GM08714 (cell line): ENCODE measurements around the gene FAM107B.

Source experiments
- H3K4me3 ChIP-seq: fragments of 200-500 bp; sonication (Bioruptor generic); 2 replicates; pipeline ENCODE4 v1.5.1; 2014; ENCODE audit warnings: mild to moderate bottlenecking, low read length, inconsistent platforms
- ZNF274 ChIP-seq: IDR thresholded peaks from 2 replicates; pipeline ENCODE4 v1.6.1; 2012; ENCODE audit warnings: mild to moderate bottlenecking, low read depth, low read length

FAM107B gene

GRCh38 chr10:14681305-14681704, 93.4 kb downstream of the FAM107B start:
- no peak for TF ChIP-seq ZNF274
- no peak overlapping the region for H3K4me3 ChIP-seq

GRCh38 chr10:14678637-14679036, 96.1 kb downstream of the FAM107B start:
- no peak for TF ChIP-seq ZNF274
- no peak overlapping the region for H3K4me3 ChIP-seq

DNA sequence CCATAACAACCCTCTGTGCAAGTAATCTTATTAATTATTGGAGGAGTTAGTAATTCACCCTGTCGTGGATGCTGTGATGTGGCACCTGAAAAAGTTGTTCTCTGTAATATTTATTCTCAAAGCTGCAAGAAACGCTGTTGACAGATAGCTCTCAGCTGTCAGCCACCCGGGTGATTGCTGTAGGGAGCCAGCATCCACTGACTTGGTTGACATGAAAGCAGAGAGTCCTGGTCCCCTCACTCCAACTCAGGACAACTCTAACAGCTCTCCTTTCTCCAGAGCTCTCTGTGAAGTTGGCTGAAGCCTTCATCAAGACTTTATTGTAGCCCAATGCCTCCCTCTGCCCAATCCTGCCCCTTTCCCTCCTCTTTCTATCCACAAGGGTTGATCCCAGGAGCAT, 98.0 kb downstream of the FAM107B start:
- no peak for TF ChIP-seq ZNF274

GRCh38 chr10:14674376-14675050, 100.2 kb downstream of the FAM107B start:
- no peak for TF ChIP-seq ZNF274
- no peak overlapping the region for H3K4me3 ChIP-seq

More for the DNA sequence above, 98.0 kb downstream of the FAM107B start:
- no peak overlapping the region for H3K4me3 ChIP-seq

DNA sequence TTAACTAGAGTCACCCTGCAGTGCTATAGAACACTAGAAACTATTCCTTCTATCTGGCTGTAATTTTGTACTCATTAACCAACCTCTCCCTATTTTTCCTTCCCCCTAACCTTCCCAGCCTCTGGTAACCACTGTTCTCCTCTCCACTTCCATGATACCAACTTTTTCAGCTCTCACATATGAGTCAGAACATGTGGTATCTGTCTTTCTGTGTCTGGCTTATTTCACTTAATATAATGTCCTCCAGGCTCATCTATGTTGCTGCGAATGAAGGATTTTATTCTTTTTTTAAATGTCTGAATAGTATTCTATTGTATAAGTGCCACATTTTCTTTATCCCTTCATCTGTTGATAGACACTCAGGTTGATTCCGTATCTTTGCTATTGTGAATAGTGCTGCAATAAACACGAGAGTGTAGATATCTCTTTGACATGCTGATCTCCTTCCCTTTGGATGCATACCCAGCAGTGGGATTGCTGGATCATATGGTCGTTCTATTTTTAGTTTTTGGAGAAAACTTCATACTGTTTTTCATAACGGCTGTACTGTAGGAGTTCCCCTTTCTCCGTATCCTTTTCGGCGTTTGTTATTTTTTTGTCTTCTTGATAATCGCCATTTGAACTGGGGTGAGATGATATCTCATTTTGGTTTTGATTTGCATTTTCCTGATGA, 101.4 kb downstream of the FAM107B start:
- H3K4me3 ChIP-seq, result no peak overlapping the region
- no peak for TF ChIP-seq ZNF274

DNA sequence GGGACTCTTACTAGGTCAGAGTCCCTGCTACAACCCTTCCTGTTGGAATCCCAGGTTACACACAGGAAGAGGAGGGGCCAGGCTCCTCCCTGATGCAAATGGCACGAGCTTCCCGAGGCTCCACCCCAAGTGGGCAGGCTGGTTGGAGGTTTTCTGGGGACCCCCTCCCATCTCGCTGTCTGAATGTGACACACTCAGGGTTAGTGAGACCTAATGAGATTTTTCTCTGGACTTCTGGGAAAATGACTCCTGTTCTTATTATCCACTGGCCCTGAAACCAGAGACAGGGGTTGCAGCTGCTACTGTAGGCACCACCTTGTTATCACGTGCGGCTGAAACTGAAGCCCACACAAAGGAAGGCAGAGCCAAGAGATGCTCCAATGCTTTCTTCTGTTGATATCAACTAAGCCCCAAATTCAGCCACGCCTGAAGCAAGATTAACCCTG, 103.3 kb downstream of the FAM107B start:
- no peak overlapping the region for H3K4me3 ChIP-seq
- no peak for TF ChIP-seq ZNF274

DNA sequence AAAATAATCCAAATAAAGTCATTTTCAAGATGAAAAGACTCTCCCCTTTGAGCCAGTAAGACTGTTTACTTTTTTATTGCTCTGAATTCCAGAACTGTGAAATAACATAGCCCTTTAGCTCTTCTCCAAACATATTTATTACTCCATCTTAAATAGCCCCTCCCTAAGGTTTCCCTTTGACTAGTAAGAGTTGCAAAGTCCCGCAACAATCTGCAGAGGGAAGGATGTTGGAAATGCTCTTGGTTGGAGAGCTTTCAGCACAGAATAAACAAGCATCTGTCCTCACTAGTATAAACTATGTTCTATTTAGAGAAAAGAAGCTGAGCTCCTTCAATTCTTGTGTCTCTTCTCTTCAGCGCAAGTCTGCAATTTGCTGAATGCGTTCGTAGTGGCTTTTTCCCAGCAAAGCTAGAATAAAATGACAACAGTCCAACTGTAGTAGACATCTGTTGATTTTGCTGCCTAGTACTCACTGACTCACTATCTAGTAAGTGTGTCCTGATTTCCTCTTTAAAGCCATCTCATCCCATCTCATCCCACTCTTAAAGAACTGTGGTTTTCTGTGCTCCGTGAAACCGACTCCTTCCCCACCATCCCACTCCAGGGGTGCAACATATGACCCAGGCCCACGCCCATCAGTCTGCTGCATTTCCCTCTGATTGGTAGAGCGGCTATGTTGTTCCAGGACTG, 104.0 kb downstream of the FAM107B start:
- no peak overlapping the region for H3K4me3 ChIP-seq
- TF ChIP-seq ZNF274, result no peak

- TF ChIP-seq ZNF274, result no peak
- no peak overlapping the region for H3K4me3 ChIP-seq
Observed at GRCh38 chr10:14669576-14669975, 105.1 kb downstream of the FAM107B start.

- TF ChIP-seq ZNF274, result no peak
- H3K4me3 ChIP-seq, result no peak overlapping the region
Observed at GRCh38 chr10:14667781-14668180, 106.9 kb downstream of the FAM107B start.

GRCh38 chr10:14667280-14667679, 107.4 kb downstream of the FAM107B start:
- H3K4me3 ChIP-seq, result no peak overlapping the region
- no peak for TF ChIP-seq ZNF274

DNA sequence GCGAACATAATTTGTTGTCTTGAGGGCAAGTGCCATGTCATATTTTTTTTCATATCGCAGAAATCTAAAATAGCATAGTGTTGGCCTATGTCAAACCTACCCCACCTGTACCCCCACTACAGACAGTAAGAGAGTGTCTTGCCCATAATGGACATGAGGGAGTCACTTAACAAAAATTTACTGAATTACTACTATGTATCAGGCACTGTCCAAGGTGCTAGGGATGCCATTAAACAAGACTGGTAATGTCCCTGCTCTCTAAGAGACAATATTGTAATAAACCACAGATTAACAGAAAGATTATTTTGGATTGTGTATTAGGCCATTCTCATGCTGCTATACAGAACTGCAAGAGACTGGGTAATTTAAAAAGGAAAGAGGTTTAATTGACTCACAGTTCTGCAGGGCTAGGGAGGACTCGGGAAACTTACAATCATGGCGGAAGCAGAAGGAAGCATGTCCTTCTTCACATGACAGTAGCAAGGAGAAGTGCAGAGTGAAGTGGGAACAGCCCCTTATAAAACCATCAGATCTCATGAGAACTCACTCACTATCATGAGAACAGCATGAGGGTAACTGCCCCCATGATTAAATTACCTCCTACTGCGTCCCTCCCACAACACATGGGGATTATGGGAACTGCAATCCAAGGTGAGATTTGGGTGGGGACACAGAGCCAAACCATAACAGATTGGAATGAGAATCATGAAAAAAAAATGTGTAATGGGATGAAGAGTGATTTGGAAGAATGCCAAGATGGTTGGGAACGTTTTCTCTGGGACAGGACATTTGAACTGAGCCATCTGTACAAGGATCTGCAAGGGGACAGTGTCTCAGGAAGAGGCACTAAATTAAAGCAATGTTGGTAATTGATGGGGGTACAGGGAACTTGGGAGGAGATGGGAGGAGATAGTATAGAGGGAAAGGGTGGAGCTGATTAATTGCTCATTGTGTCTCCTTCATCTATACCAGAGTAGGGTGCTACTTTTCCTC, 108.5 kb downstream of the FAM107B start:
- TF ChIP-seq ZNF274, result no peak
- H3K4me3 ChIP-seq, result no peak overlapping the region

- no peak overlapping the region for H3K4me3 ChIP-seq
- TF ChIP-seq ZNF274, result no peak
Observed at GRCh38 chr10:14665304-14665703, 109.4 kb downstream of the FAM107B start.

DNA sequence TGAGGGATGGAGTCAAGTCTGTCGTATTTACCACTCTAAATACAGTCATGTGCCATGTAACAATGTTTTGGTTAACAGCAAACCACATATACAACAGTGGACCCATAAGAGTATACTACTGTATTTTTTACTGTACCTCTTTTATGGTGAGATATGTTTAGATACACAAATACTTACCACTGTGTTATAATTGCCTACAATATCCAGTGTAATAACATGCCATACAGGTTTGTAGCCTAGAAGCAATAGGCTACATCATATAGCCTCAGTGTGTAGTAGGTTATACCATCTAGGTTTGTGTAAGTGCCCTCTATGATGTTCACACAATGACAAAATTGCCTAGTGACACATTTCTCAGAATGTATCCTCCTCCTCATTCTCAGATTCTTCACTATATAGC, 110.4 kb downstream of the FAM107B start:
- no peak overlapping the region for H3K4me3 ChIP-seq
- TF ChIP-seq ZNF274, result no peak

GRCh38 chr10:14661818-14662217, 112.9 kb downstream of the FAM107B start:
- TF ChIP-seq ZNF274, result no peak
- no peak overlapping the region for H3K4me3 ChIP-seq

- no peak overlapping the region for H3K4me3 ChIP-seq
- TF ChIP-seq ZNF274, result no peak
Observed at GRCh38 chr10:14660831-14661230, 113.9 kb downstream of the FAM107B start.
